HepG2 (cell line): ENCODE data around the gene S100P. TPM values are rescaled to one million over a fixed set of nuclear protein-coding genes. Genes with fewer than 3 reads are reported as not detected.
A peak's percentile ranks its signal among the peaks of the same experiment; 100 is the strongest.

Source experiments
- ATF1 ChIP-seq: IDR thresholded peaks from 2 replicates; pipeline ENCODE4 v1.6.1; 2016; ENCODE audit warnings: mild to moderate bottlenecking, control low read depth
- DZIP1 ChIP-seq: sonication (generic); formaldehyde crosslinking; IDR thresholded peaks from 2 replicates; pipeline ENCODE4 v1.5.0; 2020; ENCODE audit warnings: mild to moderate bottlenecking, missing genetic modification reagents
- EZH2 ChIP-seq: conservative IDR thresholded peaks from 2 replicates; pipeline ENCODE4 v1.6.1; 2012; ENCODE audit warnings: mild to moderate bottlenecking, low read depth, low read length, moderate library complexity
- HNRNPL ChIP-seq: fragments of 200-400 bp; formaldehyde crosslinking; IDR thresholded peaks from 2 replicates; pipeline ENCODE4 v1.6.1; 2017; ENCODE audit warnings: mild to moderate bottlenecking, low read depth, low read length
- MED1 ChIP-seq: sonication (generic); formaldehyde crosslinking; IDR thresholded peaks from 2 replicates; pipeline ENCODE4 v1.4.0; 2020; ENCODE audit warnings: missing genetic modification reagents
- MED8 ChIP-seq: sonication (generic); formaldehyde crosslinking; IDR thresholded peaks from 2 replicates; pipeline ENCODE4 v1.8.1; 2023; ENCODE audit warnings: mild to moderate bottlenecking, missing genetic modification reagents; ENCODE audit not compliant: insufficient replicate concordance
- MNT ChIP-seq: fragments of 450-650 bp; IDR thresholded peaks from 2 replicates; pipeline ENCODE4 v1.6.1; 2016
- MZF1 ChIP-seq: sonication (generic); formaldehyde crosslinking; IDR thresholded peaks from 2 replicates; pipeline ENCODE4 v1.8.1; 2023; ENCODE audit warnings: mild to moderate bottlenecking, missing genetic modification reagents, borderline replicate concordance
- PAWR ChIP-seq: sonication (generic); formaldehyde crosslinking; IDR thresholded peaks from 2 replicates; pipeline ENCODE4 v1.4.0; 2020; ENCODE audit warnings: missing genetic modification reagents, mild to moderate bottlenecking, borderline replicate concordance
- PITX1 ChIP-seq: sonication (generic); formaldehyde crosslinking; IDR thresholded peaks from 2 replicates; pipeline ENCODE4 v1.5.1; 2020; ENCODE audit warnings: mild to moderate bottlenecking, missing genetic modification reagents
- RBAK ChIP-seq: sonication (generic); formaldehyde crosslinking; IDR thresholded peaks from 2 replicates; pipeline ENCODE4 v1.5.1; 2020; ENCODE audit warnings: mild to moderate bottlenecking, missing genetic modification reagents
- RFX1 ChIP-seq: fragments of 450-650 bp; IDR thresholded peaks from 2 replicates; pipeline ENCODE4 v1.6.1; 2017
- SIX4 ChIP-seq: sonication (generic); formaldehyde crosslinking; IDR thresholded peaks from 2 replicates; pipeline ENCODE4 v1.4.0; 2020; ENCODE audit warnings: missing genetic modification reagents
- SOX6 ChIP-seq, 2 experiments: fragments of 450-650 bp in 1 of 2; sonication (generic) in 1 of 2; formaldehyde crosslinking in 1 of 2; IDR thresholded peaks; 2 replicates each; pipeline versions ENCODE4 v1.4.0 to v1.6.1; 2017 to 2020; ENCODE audit warnings: antibody characterized with exemption in 1 of 2, mild to moderate bottlenecking in 1 of 2, missing genetic modification reagents in 1 of 2
- THAP11 ChIP-seq: IDR thresholded peaks from 2 replicates; pipeline ENCODE4 v1.6.1; 2016; ENCODE audit warnings: missing biosample characterization, missing genetic modification reagents
- ZBTB3 ChIP-seq: sonication (generic); formaldehyde crosslinking; IDR thresholded peaks from 2 replicates; pipeline ENCODE4 v1.4.0; 2020; ENCODE audit warnings: low read depth, mild to moderate bottlenecking, moderate library complexity, missing genetic modification reagents, borderline replicate concordance
- ZNF337 ChIP-seq: sonication (generic); formaldehyde crosslinking; IDR thresholded peaks from 2 replicates; pipeline ENCODE4 v1.5.1; 2020; ENCODE audit warnings: missing genetic modification reagents, low read depth, mild to moderate bottlenecking, borderline replicate concordance
- ZNF501 ChIP-seq: sonication (generic); formaldehyde crosslinking; IDR thresholded peaks from 2 replicates; pipeline ENCODE4 v1.5.1; 2020; ENCODE audit warnings: mild to moderate bottlenecking, moderate library complexity, missing genetic modification reagents
- ZNF616 ChIP-seq: sonication (generic); formaldehyde crosslinking; IDR thresholded peaks from 2 replicates; pipeline ENCODE4 v1.5.0; 2020; ENCODE audit warnings: low read depth, mild to moderate bottlenecking, missing genetic modification reagents
- ZNF670 ChIP-seq: sonication (generic); formaldehyde crosslinking; IDR thresholded peaks from 2 replicates; pipeline ENCODE4 v1.8.0; 2022; ENCODE audit warnings: mild to moderate bottlenecking, missing genetic modification reagents, borderline replicate concordance
- ZNF709 ChIP-seq: sonication (generic); formaldehyde crosslinking; IDR thresholded peaks from 2 replicates; pipeline ENCODE4 v1.5.0; 2020; ENCODE audit warnings: mild to moderate bottlenecking, missing genetic modification reagents
- ZNF780A ChIP-seq: sonication (generic); formaldehyde crosslinking; IDR thresholded peaks from 2 replicates; pipeline ENCODE4 v1.8.0; 2022; ENCODE audit warnings: mild to moderate bottlenecking, missing genetic modification reagents, moderate library complexity
- ZNF800 ChIP-seq: sonication (generic); formaldehyde crosslinking; IDR thresholded peaks from 2 replicates; pipeline ENCODE4 v1.4.0; 2020; ENCODE audit warnings: missing genetic modification reagents
- polyA plus RNA-seq, 8 experiments: library from polyadenylated mRNA; depleted of rRNA in 3 of 8; stranded (reverse) in 7 of 8; unstranded in 1 of 8; fragments of >200 nt; fragmentation: Illumina TruSeq in 4 of 8; extraction: Trizol in 4 of 8; gene quantifications; 2 replicates each; pipeline versions ENCODE4 v1.2.1 to v1.2.3, GENCODE V29; 2011 to 2016; ENCODE audit warnings: low read depth in 4 of 8, missing spikeins in 1 of 8, mixed read lengths in 1 of 8; ENCODE audit not compliant: insufficient read depth in 1 of 8
- total RNA-seq, 5 experiments: library from RNA; depleted of rRNA; stranded (reverse); fragments of >200 nt; fragmentation: Illumina TruSeq; extraction: Trizol; gene quantifications; 2 replicates each; pipeline ENCODE4 v1.2.3, GENCODE V29; 2016; ENCODE audit warnings: low read depth in 1 of 5

S100P gene
- total and polyA plus RNA-seq, 2 of the 13 experiments (the other 11 are each of a cell fraction or from before 2014, with no cell fraction given), result 278 to 1,649 TPM

GRCh38 chr4:6673660-6674499 lies 19.8 kb upstream of the S100P start (continued):
- no peak for TF ChIP-seq SOX6 (IDR thresholded peaks at IDR 0.05)
- TF ChIP-seq SOX6 (CRISPR knock-in tag; IDR thresholded peaks at IDR 0.05), result peak; percentile 65
- TF ChIP-seq PITX1 (CRISPR knock-in tag), result no peak
- no peak; the same call in none of the 2 replicates for TF ChIP-seq ZNF780A (CRISPR knock-in tag)
- no peak for TF ChIP-seq PAWR (CRISPR knock-in tag)
- TF ChIP-seq DZIP1 (CRISPR knock-in tag), result peak; percentile 74; the same call in 1 of the 2 replicates
- no peak for TF ChIP-seq ZNF337
- peak; percentile 77 for TF ChIP-seq ZNF709
- peak; percentile 95; the same call in 1 of the 2 replicates for TF ChIP-seq ZNF670 (CRISPR knock-in tag)
- no peak for TF ChIP-seq MZF1
- TF ChIP-seq ZNF800 (CRISPR knock-in tag), result no peak; the same call in 1 of the 2 replicates
- 0 out of 2 replicates have a peak, but pooled peaks have one; percentile 20 for TF ChIP-seq SIX4 (CRISPR knock-in tag)
- 0 out of 2 replicates have a peak, but pooled peaks have one; percentile 41 for TF ChIP-seq ZNF616 (CRISPR knock-in tag)
- TF ChIP-seq MNT, result no peak
- TF ChIP-seq ATF1 (CRISPR knock-in tag), result 0 out of 2 replicates have a peak, but pooled peaks have one; percentile 42
- TF ChIP-seq EZH2, result no peak
- TF ChIP-seq ZBTB3 (CRISPR knock-in tag), result no peak; the same call in 1 of the 2 replicates
- TF ChIP-seq HNRNPL, result no peak
- peak; percentile 89 for TF ChIP-seq THAP11 (CRISPR knock-in tag)
- no peak; the same call in none of the 2 replicates for TF ChIP-seq ZNF501 (CRISPR knock-in tag)
- TF ChIP-seq RFX1, result no peak
- no peak for TF ChIP-seq MED8
- peak; percentile 77 for TF ChIP-seq MED1
- no peak for TF ChIP-seq RBAK
